CD4-positive, CD25-positive, alpha-beta regulatory T cell (primary cell): ENCODE measurements around the gene BMP15. TPM values are rescaled to one million over a fixed set of nuclear protein-coding genes. Genes with fewer than 3 reads are reported as not detected.

Source experiments
- ATAC-seq, 2 donors: fragments of 150-1000 bp; cut with Tn5 transposase; one replicate each; pipeline ENCODE4 v1.10.0; 2021; ENCODE audit warnings: low read depth in 2 of 2, moderate number of reproducible peaks in 2 of 2, moderate library complexity in 1 of 2
- DNase-seq, 3 donors: peaks; one replicate each; pipeline versions ENCODE4 v3.0.0 to v3.0.0-alpha.2; 2012 to 2022; ENCODE audit warnings: mixed read lengths in 1 of 3
- H3K27ac ChIP-seq: one replicate; pipeline ENCODE4 v1.7.0; 2013; ENCODE audit warnings: mild to moderate bottlenecking, low read length; ENCODE audit not compliant: insufficient read depth, poor library complexity, severe bottlenecking
- H3K27me3 ChIP-seq: one replicate; pipeline ENCODE4 v1.7.0; 2013; ENCODE audit warnings: low read length; ENCODE audit not compliant: control insufficient read depth, insufficient read depth
- H3K36me3 ChIP-seq: one replicate; pipeline ENCODE4 v1.7.0; 2013; ENCODE audit warnings: mild to moderate bottlenecking, low read length, moderate library complexity; ENCODE audit not compliant: control insufficient read depth, insufficient read depth
- H3K4me1 ChIP-seq: 2 replicates; pipeline ENCODE4 v1.7.0; 2013; ENCODE audit warnings: mild to moderate bottlenecking, low read length; ENCODE audit not compliant: insufficient read depth, control insufficient read depth, poor library complexity, severe bottlenecking
- H3K4me3 ChIP-seq: one replicate; pipeline ENCODE4 v1.7.0; 2013; ENCODE audit warnings: low read depth, mild to moderate bottlenecking, low read length, moderate library complexity
- H3K9me3 ChIP-seq, 2 experiments: 1 replicate in 1 of 2; 2 replicates in 1 of 2; pipeline ENCODE4 v1.7.0; 2013; ENCODE audit warnings: low read length in 2 of 2, mild to moderate bottlenecking in 1 of 2, moderate library complexity in 1 of 2; ENCODE audit not compliant: control insufficient read depth in 2 of 2
- H3K27ac Mint-ChIP-seq, 3 donors: one replicate each; pipeline ENCODE4 v1.8.0; 2020 to 2022; ENCODE audit warnings: mild to moderate bottlenecking in 3 of 3, mixed read lengths in 3 of 3, moderate library complexity in 2 of 3
- H3K27me3 Mint-ChIP-seq: one replicate; pipeline ENCODE4 v1.8.0; 2022; ENCODE audit warnings: mild to moderate bottlenecking, mixed read lengths
- H3K36me3 Mint-ChIP-seq: one replicate; pipeline ENCODE4 v1.8.0; 2020; ENCODE audit warnings: mixed read lengths
- H3K4me1 Mint-ChIP-seq, 4 donors: one replicate each; pipeline ENCODE4 v1.8.0; 2020 to 2022; ENCODE audit warnings: mixed read lengths in 4 of 4, mild to moderate bottlenecking in 1 of 4
- H3K4me3 Mint-ChIP-seq, 4 donors: one replicate each; pipeline ENCODE4 v1.8.0; 2020 to 2022; ENCODE audit warnings: mild to moderate bottlenecking in 4 of 4, mixed read lengths in 4 of 4, moderate library complexity in 3 of 4
- H3K9me3 Mint-ChIP-seq, 7 donors: one replicate each; pipeline ENCODE4 v1.8.0; 2020 to 2022; ENCODE audit warnings: mixed read lengths in 7 of 7, mild to moderate bottlenecking in 3 of 7, moderate library complexity in 2 of 7
- polyA plus RNA-seq, 4 donors: library from polyadenylated mRNA; unstranded; fragments of 300-500 nt; fragmentation: Illumina TruSeq; gene quantifications; one replicate each; pipeline ENCODE4 v1.2.3, GENCODE V29; 2021
- total RNA-seq: library from RNA; stranded (reverse); gene quantifications from one replicate; pipeline ENCODE4 v1.2.3, GENCODE V29; 2022

Gene BMP15
- total RNA-seq (not detected), polyA plus RNA-seq (not detected)

- Histone ChIP-seq H3K4me3 (no peak within 1 kb of the TSS), H3K4me1 (no peaks in the 10 kb centered on the region), H3K27ac (no peak within 1 kb of the TSS), H3K27me3 (no peaks in the 10 kb centered on the region), H3K36me3 (no peaks in the 10 kb centered on the region), H3K9me3 (no peaks in the 10 kb centered on the region)
- H3K27ac Mint-ChIP-seq, result no peak within 1 kb of the TSS
- no peaks in the 10 kb centered on the region for H3K4me1 Mint-ChIP-seq
- ATAC-seq (no peak), DNase-seq (no peak)
- no peak within 1 kb of the TSS for H3K4me3 Mint-ChIP-seq
- no peaks in the 10 kb centered on the region for H3K36me3 Mint-ChIP-seq
- H3K9me3 Mint-ChIP-seq, result no peaks in the 10 kb centered on the region
- peaks cover 10% of the 10 kb centered on the region for H3K27me3 Mint-ChIP-seq
These were observed at the start of gene BMP15 for GRCh38 chrX:50910685-50911176. BMP15 (plus strand) TSS chrX:50910735; CDS start chrX:50910784, 49 bp downstream.

- H3K36me3 Mint-ChIP-seq, result no peaks in the 10 kb centered on the region
- ATAC-seq, result no peak
These were observed 47.1 kb upstream of the BMP15 start for GRCh38 chrX:50863471-50863870.

GRCh38 chrX:50865311-50865710 lies 45.2 kb upstream of the BMP15 start:
- Mint-ChIP-seq H3K27ac (no peak overlapping the region), H3K4me3 (no peak overlapping the region), H3K27me3 (no peaks in the 10 kb centered on the region), H3K4me1 (no peaks in the 10 kb centered on the region), H3K36me3 (no peaks in the 10 kb centered on the region), H3K9me3 (peaks cover 0 to 2% (median 0%) of the 10 kb centered on the region in 7 donors)
- Histone ChIP-seq H3K27ac (no peak overlapping the region), H3K4me1 (no peaks in the 10 kb centered on the region), H3K27me3 (no peaks in the 10 kb centered on the region), H3K4me3 (no peak overlapping the region), H3K9me3 (no peaks in the 10 kb centered on the region), H3K36me3 (no peaks in the 10 kb centered on the region)
- no peak for DNase-seq
- no peak for ATAC-seq

More at GRCh38 chrX:50863471-50863870, 47.1 kb upstream of the BMP15 start:
- H3K9me3 Mint-ChIP-seq, result no peaks in the 10 kb centered on the region
- no peak for DNase-seq
- H3K4me1 Mint-ChIP-seq, result no peaks in the 10 kb centered on the region
- Histone ChIP-seq H3K4me3 (no peak overlapping the region), H3K9me3 (no peaks in the 10 kb centered on the region), H3K4me1 (no peaks in the 10 kb centered on the region), H3K36me3 (no peaks in the 10 kb centered on the region), H3K27me3 (no peaks in the 10 kb centered on the region), H3K27ac (no peak overlapping the region)
- H3K27ac Mint-ChIP-seq, result no peak overlapping the region
- H3K4me3 Mint-ChIP-seq, result no peak overlapping the region
- H3K27me3 Mint-ChIP-seq, result no peaks in the 10 kb centered on the region

- Histone ChIP-seq H3K27ac (no peak overlapping the region), H3K27me3 (peaks cover 2% of the 10 kb centered on the region), H3K36me3 (no peaks in the 10 kb centered on the region), H3K4me1 (no peaks in the 10 kb centered on the region), H3K9me3 (no peaks in the 10 kb centered on the region), H3K4me3 (no peak overlapping the region)
- no peaks in the 10 kb centered on the region for H3K27me3 Mint-ChIP-seq
- H3K4me3 Mint-ChIP-seq, result no peak overlapping the region
- peaks cover 0 to 2% (median 0%) of the 10 kb centered on the region in 7 donors for H3K9me3 Mint-ChIP-seq
- ATAC-seq (no peak), DNase-seq (no peak)
- no peak overlapping the region for H3K27ac Mint-ChIP-seq
- H3K4me1 Mint-ChIP-seq, result no peaks in the 10 kb centered on the region
- no peaks in the 10 kb centered on the region for H3K36me3 Mint-ChIP-seq
These were observed 38.5 kb upstream of the BMP15 start for GRCh38 chrX:50871922-50872453.

GRCh38 chrX:50874876-50875275 lies 35.7 kb upstream of the BMP15 start:
- Histone ChIP-seq H3K4me3 (no peak overlapping the region), H3K36me3 (no peaks in the 10 kb centered on the region), H3K4me1 (no peaks in the 10 kb centered on the region), H3K27ac (no peak overlapping the region), H3K27me3 (peaks cover 2% of the 10 kb centered on the region), H3K9me3 (no peaks in the 10 kb centered on the region)
- H3K36me3 Mint-ChIP-seq, result no peaks in the 10 kb centered on the region
- H3K27ac Mint-ChIP-seq, result no peak overlapping the region
- H3K4me1 Mint-ChIP-seq, result no peaks in the 10 kb centered on the region
- no peaks in the 10 kb centered on the region for H3K9me3 Mint-ChIP-seq
- no peak overlapping the region for H3K4me3 Mint-ChIP-seq
- DNase-seq (no peak), ATAC-seq (no peak)
- no peaks in the 10 kb centered on the region for H3K27me3 Mint-ChIP-seq

GRCh38 chrX:50876551-50876950 lies 34.0 kb upstream of the BMP15 start:
- no peak for ATAC-seq
- no peak overlapping the region for H3K4me3 ChIP-seq

GRCh38 chrX:50877310-50877709 lies 33.2 kb upstream of the BMP15 start:
- Histone ChIP-seq H3K27ac (no peak overlapping the region), H3K27me3 (peaks cover 2% of the 10 kb centered on the region), H3K4me1 (no peaks in the 10 kb centered on the region), H3K4me3 (no peak overlapping the region), H3K36me3 (no peaks in the 10 kb centered on the region), H3K9me3 (no peaks in the 10 kb centered on the region)
- H3K4me3 Mint-ChIP-seq, result no peak overlapping the region
- no peaks in the 10 kb centered on the region for H3K9me3 Mint-ChIP-seq
- ATAC-seq (no peak), DNase-seq (no peak)
- H3K36me3 Mint-ChIP-seq, result no peaks in the 10 kb centered on the region
- no peak overlapping the region for H3K27ac Mint-ChIP-seq
- no peaks in the 10 kb centered on the region for H3K27me3 Mint-ChIP-seq
- no peaks in the 10 kb centered on the region for H3K4me1 Mint-ChIP-seq

More at GRCh38 chrX:50876551-50876950, 34.0 kb upstream of the BMP15 start:
- Histone ChIP-seq H3K27ac (no peak overlapping the region), H3K36me3 (no peaks in the 10 kb centered on the region), H3K9me3 (no peaks in the 10 kb centered on the region), H3K27me3 (peaks cover 2% of the 10 kb centered on the region), H3K4me1 (no peaks in the 10 kb centered on the region)
- H3K27me3 Mint-ChIP-seq, result no peaks in the 10 kb centered on the region
- no peak overlapping the region for H3K4me3 Mint-ChIP-seq
- no peaks in the 10 kb centered on the region for H3K4me1 Mint-ChIP-seq
- no peaks in the 10 kb centered on the region for H3K36me3 Mint-ChIP-seq
- no peak for DNase-seq
- H3K27ac Mint-ChIP-seq, result no peak overlapping the region
- no peaks in the 10 kb centered on the region for H3K9me3 Mint-ChIP-seq

GRCh38 chrX:50881028-50881427 lies 29.5 kb upstream of the BMP15 start:
- Histone ChIP-seq H3K4me3 (no peak overlapping the region), H3K36me3 (no peaks in the 10 kb centered on the region), H3K27ac (no peak overlapping the region), H3K27me3 (peaks cover 2% of the 10 kb centered on the region), H3K4me1 (no peaks in the 10 kb centered on the region), H3K9me3 (no peaks in the 10 kb centered on the region)
- no peak for ATAC-seq
- Mint-ChIP-seq H3K4me3 (no peak overlapping the region), H3K9me3 (peaks cover 0 to 2% (median 0%) of the 10 kb centered on the region in 7 donors), H3K27me3 (no peaks in the 10 kb centered on the region), H3K27ac (no peak overlapping the region), H3K36me3 (no peaks in the 10 kb centered on the region), H3K4me1 (no peaks in the 10 kb centered on the region)
- no peak for DNase-seq
